Testis (tissue), 3 donors: ENCODE measurements around the gene NDOR1. TPM values are rescaled to one million over a fixed set of nuclear protein-coding genes. Genes with fewer than 3 reads are reported as not detected.

Source experiments
- DNase-seq: peaks from one replicate; pipeline ENCODE4 v3.0.0-alpha.2; 2019
- H3K27ac ChIP-seq, 2 donors: fragments of 200-600 bp; sonication (generic); one replicate each; pipeline ENCODE4 v1.5.1; 2019
- H3K27me3 ChIP-seq: fragments of 200-600 bp; sonication (generic); one replicate; pipeline ENCODE4 v1.5.1; 2019
- H3K36me3 ChIP-seq: fragments of 200-600 bp; sonication (generic); one replicate; pipeline ENCODE4 v1.5.1; 2017; ENCODE audit warnings: low read depth; ENCODE audit errors: missing control alignments
- H3K4me1 ChIP-seq: fragments of 200-600 bp; sonication (generic); one replicate; pipeline ENCODE4 v1.5.1; 2019
- H3K4me3 ChIP-seq, 2 donors: fragments of 200-600 bp; sonication (generic); one replicate each; pipeline ENCODE4 v1.5.1; 2017 to 2019
- H3K9me3 ChIP-seq: fragments of 200-600 bp; sonication (generic); one replicate; pipeline ENCODE4 v1.5.1; 2017
- POLR2A ChIP-seq: fragments of 450-650 bp; IDR thresholded peaks from one replicate; pipeline ENCODE4 v1.6.1; 2017; ENCODE audit warnings: antibody characterized with exemption, mild to moderate bottlenecking, moderate library complexity
- WGBS, 2 donors: methylation state at CpG; one replicate each; pipeline ENCODE4 v1.1.5; 2018; 5-methylcytosine and 5-hydroxymethylcytosine counted together
- intact Hi-C: fragments of 100-400 bp; cut with DNase I; formaldehyde crosslinking; loops from one replicate; pipeline ENCODE4 v1.15.1; 2023; ENCODE audit warnings: low total_unique reads
- polyA plus RNA-seq: library from polyadenylated mRNA; stranded (reverse); fragments of 350-450 nt; fragmentation: Illumina TruSeq; extraction: RNeasy Lipid Tissue Mini Kit (QIAGEN cat#74804); gene quantifications from one replicate; pipeline ENCODE4 v1.2.3, GENCODE V29; 2014; ENCODE audit warnings: low read depth, low replicate concordance; ENCODE audit not compliant: insufficient read depth
- total RNA-seq, 2 donors: library from RNA; depleted of rRNA; stranded (reverse); fragments of >200 nt; gene quantifications; one replicate each; pipeline ENCODE4 v1.2.3, GENCODE V29; 2016
- TF ChIP-seq, protein P1 (sequence below), 3 experiments: fragments of 450-650 bp in 2 of 3; fragments of 200-600 bp in 1 of 3; sonication (generic) in 1 of 3; IDR thresholded peaks; one replicate each; pipeline ENCODE4 v1.5.1; 2016 to 2019; ENCODE audit warnings: antibody characterized with exemption in 3 of 3, mild to moderate bottlenecking in 2 of 3, moderate library complexity in 1 of 3

The NDOR1 gene
- total and polyA plus RNA-seq, 3 donors from 2014 or later = 21.9 to 29.1 (median 27.5) TPM

DNA sequence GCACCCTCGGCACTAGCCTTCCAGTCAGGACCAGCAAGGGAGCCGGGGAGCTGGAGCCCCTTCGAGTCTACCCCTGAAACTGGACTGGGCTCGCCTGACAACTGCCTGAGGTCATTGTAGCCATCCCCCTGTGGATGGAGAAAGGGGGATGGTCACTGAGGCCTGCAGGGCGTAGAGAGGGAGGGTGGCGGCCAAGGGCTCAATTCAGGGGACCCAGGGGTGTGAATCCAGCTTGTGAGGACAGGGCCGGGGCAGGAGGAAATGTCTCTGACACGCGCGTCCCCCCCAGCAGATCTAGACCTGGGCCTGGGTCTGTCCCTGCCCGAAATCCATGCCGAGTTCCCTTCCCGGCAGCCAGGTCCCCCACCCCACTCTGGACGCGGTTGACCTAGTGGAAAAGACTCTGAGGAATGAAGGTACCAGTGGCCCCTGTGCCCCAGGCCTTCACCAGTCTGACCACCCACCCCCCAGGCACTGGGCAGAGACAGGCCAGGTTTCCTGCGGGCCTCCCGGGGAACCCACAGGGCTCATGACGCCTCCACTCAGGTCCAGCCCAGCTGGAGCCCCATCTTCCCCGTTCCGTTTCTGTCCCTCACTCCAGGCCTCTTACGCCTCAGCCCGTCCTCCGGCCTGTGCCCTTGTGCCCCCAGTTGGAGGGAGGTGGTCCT is 26.0 kb downstream of the NDOR1 start:
- Histone ChIP-seq H3K36me3 (no peaks in the 10 kb centered on the region), H3K9me3 (no peaks in the 10 kb centered on the region), H3K4me1 (peaks cover 16% of the 10 kb centered on the region), H3K4me3 (no peak overlapping the region), H3K27me3 (no peaks in the 10 kb centered on the region), H3K27ac (no peak overlapping the region)
- TF ChIP-seq, protein P1, sequence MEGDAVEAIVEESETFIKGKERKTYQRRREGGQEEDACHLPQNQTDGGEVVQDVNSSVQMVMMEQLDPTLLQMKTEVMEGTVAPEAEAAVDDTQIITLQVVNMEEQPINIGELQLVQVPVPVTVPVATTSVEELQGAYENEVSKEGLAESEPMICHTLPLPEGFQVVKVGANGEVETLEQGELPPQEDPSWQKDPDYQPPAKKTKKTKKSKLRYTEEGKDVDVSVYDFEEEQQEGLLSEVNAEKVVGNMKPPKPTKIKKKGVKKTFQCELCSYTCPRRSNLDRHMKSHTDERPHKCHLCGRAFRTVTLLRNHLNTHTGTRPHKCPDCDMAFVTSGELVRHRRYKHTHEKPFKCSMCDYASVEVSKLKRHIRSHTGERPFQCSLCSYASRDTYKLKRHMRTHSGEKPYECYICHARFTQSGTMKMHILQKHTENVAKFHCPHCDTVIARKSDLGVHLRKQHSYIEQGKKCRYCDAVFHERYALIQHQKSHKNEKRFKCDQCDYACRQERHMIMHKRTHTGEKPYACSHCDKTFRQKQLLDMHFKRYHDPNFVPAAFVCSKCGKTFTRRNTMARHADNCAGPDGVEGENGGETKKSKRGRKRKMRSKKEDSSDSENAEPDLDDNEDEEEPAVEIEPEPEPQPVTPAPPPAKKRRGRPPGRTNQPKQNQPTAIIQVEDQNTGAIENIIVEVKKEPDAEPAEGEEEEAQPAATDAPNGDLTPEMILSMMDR (IDR thresholded peaks at IDR 0.05) = no peak
- no peak for TF ChIP-seq POLR2A
- intact Hi-C loops = no loop called here
- 87 to 93% methylated on average over 18 to 23 of the region's 23 CpGs for WGBS, 2 donors
- DNase-seq = no peak

DNA sequence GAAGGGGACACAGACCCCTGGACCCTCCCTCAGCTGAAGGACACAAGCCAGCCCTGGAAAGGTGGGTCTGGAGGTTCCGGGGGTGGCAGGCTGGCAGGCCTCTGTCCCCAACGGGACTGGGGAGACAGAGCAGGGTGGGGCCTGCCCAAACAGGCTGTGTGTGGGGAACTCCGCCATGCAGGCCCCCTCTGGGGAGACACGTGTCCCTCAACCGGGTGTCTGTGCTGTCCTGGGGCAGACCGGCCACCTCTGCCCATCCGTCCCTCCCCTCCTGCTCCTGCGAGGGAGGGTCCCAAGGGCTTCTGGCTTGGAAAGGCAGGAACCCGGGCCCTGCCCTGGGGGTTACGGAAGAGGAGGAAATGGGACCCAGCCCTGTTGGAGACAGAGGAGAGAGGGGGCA is 26.6 kb downstream of the NDOR1 start:
- intact Hi-C loops = no loop called here
- H3K27me3 ChIP-seq = no peaks in the 10 kb centered on the region
- no peak for DNase-seq

GRCh38 chr9:137232510-137232909 is 27.0 kb downstream of the NDOR1 start:
- intact Hi-C loops = no loop called here
- DNase-seq = no peak
- Histone ChIP-seq H3K4me3 (no peak overlapping the region), H3K27me3 (no peaks in the 10 kb centered on the region), H3K4me1 (peaks cover 25% of the 10 kb centered on the region), H3K27ac (no peak overlapping the region), H3K9me3 (no peaks in the 10 kb centered on the region), H3K36me3 (no peaks in the 10 kb centered on the region)
- no peak for TF ChIP-seq POLR2A
- TF ChIP-seq, protein P1 (IDR thresholded peaks at IDR 0.05) = no peak
- 73 to 89% methylated on average over 11 to 24 of the region's 24 CpGs for WGBS, 2 donors

More for the DNA sequence above, 26.6 kb downstream of the NDOR1 start:
- Histone ChIP-seq H3K4me3 (no peak overlapping the region), H3K4me1 (peaks cover 22% of the 10 kb centered on the region), H3K27ac (no peak overlapping the region), H3K9me3 (no peaks in the 10 kb centered on the region), H3K36me3 (no peaks in the 10 kb centered on the region)
- TF ChIP-seq, protein P1 (IDR thresholded peaks at IDR 0.05) = no peak
- no peak for TF ChIP-seq POLR2A
- 75 to 81% methylated on average over 2 to 10 of the region's 10 CpGs for WGBS, 2 donors

- TF ChIP-seq POLR2A = no peak
- TF ChIP-seq, protein P1 (IDR thresholded peaks at IDR 0.05) = no peak
- Histone ChIP-seq H3K27me3 (no peaks in the 10 kb centered on the region), H3K36me3 (no peaks in the 10 kb centered on the region), H3K4me1 (peaks cover 29% of the 10 kb centered on the region), H3K4me3 (no peak overlapping the region), H3K9me3 (no peaks in the 10 kb centered on the region), H3K27ac (no peak overlapping the region)
- 73% methylated on average over 34 of the region's 40 CpGs; no CpG with 5 or more reads in 1 of the 2 donors for WGBS, 2 donors
- DNase-seq = no peak
- intact Hi-C loops = no loop called here
These were observed 27.9 kb downstream of the NDOR1 start for GRCh38 chr9:137233143-137233980.
